ENCODE measurements around the gene ALK.

GRCh38 chr2:29420999-29421782 lies 500.2 kb downstream of the ALK start:
- TF ChIP-seq POLR2A (IDR thresholded peaks at IDR 0.05), result no peak
- no peak for TF ChIP-seq CTCF (IDR thresholded peaks at IDR 0.05)

Measured in thyroid gland (tissue), 4 donors.